Caco-2 (cell line): Measurements from ENCODE around the gene BCOR. TPM values are rescaled to one million over a fixed set of nuclear protein-coding genes. Genes with fewer than 3 reads are reported as not detected.

Experiments
- BruUV-seq: library from RNA; stranded (reverse); fragments of 400-500 nt; replicated peaks from 2 replicates; lab custom pipeline; 2021; lab: Mats Ljungman, UMichigan
- CTCF ChIA-PET: fragments of 300-600 bp; sonication (Branson Sonifier 250); formaldehyde crosslinking; loops from one replicate; lab custom pipeline; 2022; ENCODE audit warnings: antibody characterized with exemption; lab: Charles Lee
- POLR2A ChIA-PET: fragments of 300-600 bp; sonication (Branson Sonifier 250); formaldehyde crosslinking; loops from one replicate; lab custom pipeline; 2022; ENCODE audit warnings: antibody characterized with exemption; lab: Charles Lee
- DNase-seq, 2 experiments: peaks; one replicate each; pipeline versions ENCODE4 v3.0.0 to v3.0.0-alpha.2; 2020 to 2022
- H3K27me3 ChIP-seq: replicated peaks from 2 replicates; pipeline ENCODE4 v1.6.0; 2011; ENCODE audit warnings: low read length; ENCODE audit not compliant: control insufficient read depth, insufficient read depth
- H3K36me3 ChIP-seq: 2 replicates; pipeline ENCODE4 v1.5.1; 2011; ENCODE audit warnings: low read length; ENCODE audit not compliant: control insufficient read depth, insufficient read depth
- H3K4me1 ChIP-seq: fragments of 250-450 bp; sonication (Bioruptor Pico); 2 replicates; pipeline ENCODE4 v1.5.1; 2020; ENCODE audit warnings: mild to moderate bottlenecking
- H3K4me3 ChIP-seq: 2 replicates; pipeline ENCODE4 v1.5.1; 2011; ENCODE audit warnings: low read depth, mild to moderate bottlenecking, control low read depth, low read length
- H3K9me3 ChIP-seq: fragments of 250-450 bp; sonication (Bioruptor Pico); 2 replicates; pipeline ENCODE4 v1.5.1; 2020; ENCODE audit warnings: mild to moderate bottlenecking, moderate library complexity
- H3K27ac Mint-ChIP-seq: one replicate; pipeline ENCODE4 v1.8.0; 2022; ENCODE audit warnings: mixed read lengths; ENCODE audit not compliant: unreplicated experiment
- H3K27me3 Mint-ChIP-seq: one replicate; pipeline ENCODE4 v1.8.0; 2022; ENCODE audit warnings: mixed read lengths; ENCODE audit not compliant: insufficient read depth, unreplicated experiment
- H3K36me3 Mint-ChIP-seq: one replicate; pipeline ENCODE4 v1.8.0; 2022; ENCODE audit warnings: mild to moderate bottlenecking, mixed read lengths; ENCODE audit not compliant: insufficient read depth, unreplicated experiment
- H3K4me1 Mint-ChIP-seq: one replicate; pipeline ENCODE4 v1.8.0; 2022; ENCODE audit warnings: low read depth, mixed read lengths; ENCODE audit not compliant: unreplicated experiment
- H3K4me3 Mint-ChIP-seq: one replicate; pipeline ENCODE4 v1.8.0; 2022; ENCODE audit warnings: mild to moderate bottlenecking, moderate library complexity, mixed read lengths; ENCODE audit not compliant: unreplicated experiment
- H3K9me3 Mint-ChIP-seq: one replicate; pipeline ENCODE4 v1.8.0; 2022; ENCODE audit warnings: mixed read lengths; ENCODE audit not compliant: unreplicated experiment
- CTCF ChIP-seq, 2 experiments: fragments of 200-600 bp in 1 of 2; IDR thresholded peaks; 1 replicate in 1 of 2; 2 replicates in 1 of 2; pipeline versions ENCODE4 v1.5.1 to v1.8.0; 2011 to 2022; ENCODE audit warnings: antibody characterized with exemption in 1 of 2, control low read depth in 1 of 2, inconsistent platforms in 1 of 2, low read depth in 1 of 2, low read length in 1 of 2, mild to moderate bottlenecking in 1 of 2, moderate library complexity in 1 of 2; ENCODE audit not compliant: insufficient read depth in 1 of 2, severe bottlenecking in 1 of 2, unreplicated experiment in 1 of 2
- intact Hi-C: fragments of 100-400 bp; cut with micrococcal nuclease; formaldehyde crosslinking; loops from one replicate; pipeline ENCODE4 v1.10.0; 2022; ENCODE audit not compliant: unreplicated experiment
- total RNA-seq: library from RNA; stranded (reverse); gene quantifications from 2 replicates; pipeline ENCODE4 v1.2.3, GENCODE V29; 2022

BCOR gene
- total RNA-seq, 1 experiment from 2014 or later = 16.2 TPM

- H3K9me3 Mint-ChIP-seq = no peaks in the 10 kb centered on the region
- POLR2A ChIA-PET = no interaction called here
- H3K4me3 Mint-ChIP-seq = no peak overlapping the region
- no peaks in the 10 kb centered on the region for H3K36me3 ChIP-seq
- no peak overlapping the region for H3K4me3 ChIP-seq
- CTCF ChIA-PET = no interaction called here
- H3K9me3 ChIP-seq = no peaks in the 10 kb centered on the region
- no peaks in the 10 kb centered on the region for H3K4me1 Mint-ChIP-seq
- no peak for TF ChIP-seq CTCF (IDR thresholded peaks at IDR 0.05; ENCODE audit: insufficient read depth in 1 of 2, low read depth in 1 of 2, low read length in 1 of 2, severe bottlenecking in 1 of 2, unreplicated experiment in 1 of 2)
- H3K36me3 Mint-ChIP-seq = no peaks in the 10 kb centered on the region
- no peak overlapping the region for H3K27ac Mint-ChIP-seq
- no peaks in the 10 kb centered on the region for H3K27me3 Mint-ChIP-seq
- no peak for DNase-seq
- no peaks in the 10 kb centered on the region for H3K4me1 ChIP-seq
- intact Hi-C loops = no loop called here
- TSS peak; percentile 25 for BruUV-seq
- no peaks in the 10 kb centered on the region for H3K27me3 ChIP-seq
These were observed 46.8 kb upstream of the BCOR start for GRCh38 chrX:40144576-40144975.

DNA sequence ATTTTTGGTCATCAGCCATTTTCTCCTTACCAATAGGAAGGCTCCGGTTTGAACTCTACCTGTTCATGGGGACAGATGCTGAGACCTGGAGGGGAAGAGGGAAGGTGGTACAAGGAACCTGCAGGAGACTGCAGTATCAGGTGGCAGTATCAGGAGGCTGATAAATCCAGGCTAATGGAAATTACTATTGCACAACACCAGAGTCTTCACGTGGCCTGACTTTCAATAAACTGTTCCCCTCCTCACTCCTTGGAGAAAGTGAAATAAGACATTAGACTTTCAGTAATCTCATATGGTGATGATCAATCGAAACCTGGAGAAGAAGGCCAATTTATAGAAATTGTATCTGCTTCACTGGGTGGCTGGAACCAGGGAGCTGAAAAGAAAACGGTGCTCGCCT lies 46.2 kb upstream of the BCOR start:
- ChIA-PET POLR2A (no interaction called here), CTCF (no interaction called here)
- Histone ChIP-seq H3K36me3 (no peaks in the 10 kb centered on the region), H3K27me3 (no peaks in the 10 kb centered on the region), H3K4me3 (no peak overlapping the region), H3K9me3 (no peaks in the 10 kb centered on the region), H3K4me1 (no peaks in the 10 kb centered on the region)
- no peaks in the 10 kb centered on the region for H3K9me3 Mint-ChIP-seq
- H3K36me3 Mint-ChIP-seq = no peaks in the 10 kb centered on the region
- no peaks in the 10 kb centered on the region for H3K4me1 Mint-ChIP-seq
- BruUV-seq = no TSS peak
- H3K27me3 Mint-ChIP-seq = no peaks in the 10 kb centered on the region
- intact Hi-C loops = no loop called here
- no peak overlapping the region for H3K4me3 Mint-ChIP-seq
- DNase-seq = no peak
- H3K27ac Mint-ChIP-seq = no peak overlapping the region
- no peak for TF ChIP-seq CTCF (IDR thresholded peaks at IDR 0.05; ENCODE audit: insufficient read depth in 1 of 2, low read depth in 1 of 2, low read length in 1 of 2, severe bottlenecking in 1 of 2, unreplicated experiment in 1 of 2)

DNA sequence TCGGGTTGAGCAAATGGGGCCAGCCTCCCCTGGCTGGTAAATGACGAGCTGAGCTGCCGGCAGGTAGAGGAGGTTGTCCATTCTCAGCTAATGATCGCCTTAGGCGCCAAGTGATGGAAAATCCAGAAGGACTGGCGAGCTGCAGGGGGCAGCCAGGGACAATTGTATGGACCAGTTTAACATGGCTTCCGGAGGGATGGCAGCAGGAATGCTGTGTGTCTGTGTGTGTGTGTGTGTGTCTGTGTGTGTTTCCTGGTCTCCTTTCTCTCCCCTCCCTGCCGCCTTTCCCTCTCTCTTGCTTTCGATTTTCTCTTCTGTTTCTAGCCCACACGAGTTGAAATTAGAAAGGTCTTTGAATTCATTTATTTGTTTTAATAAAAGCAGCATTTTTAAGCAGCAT lies 45.2 kb upstream of the BCOR start:
- H3K36me3 Mint-ChIP-seq = no peaks in the 10 kb centered on the region
- Histone ChIP-seq H3K9me3 (no peaks in the 10 kb centered on the region), H3K36me3 (no peaks in the 10 kb centered on the region), H3K4me3 (no peak overlapping the region), H3K4me1 (no peaks in the 10 kb centered on the region), H3K27me3 (no peaks in the 10 kb centered on the region)
- no peaks in the 10 kb centered on the region for H3K9me3 Mint-ChIP-seq
- no peaks in the 10 kb centered on the region for H3K27me3 Mint-ChIP-seq
- DNase-seq = no peak
- H3K4me3 Mint-ChIP-seq = no peak overlapping the region
- intact Hi-C loops = no loop called here
- no peaks in the 10 kb centered on the region for H3K4me1 Mint-ChIP-seq
- POLR2A ChIA-PET = no interaction called here
- no peak overlapping the region for H3K27ac Mint-ChIP-seq
- no peak for TF ChIP-seq CTCF (IDR thresholded peaks at IDR 0.05; ENCODE audit: insufficient read depth in 1 of 2, low read depth in 1 of 2, low read length in 1 of 2, severe bottlenecking in 1 of 2, unreplicated experiment in 1 of 2)
- BruUV-seq = no TSS peak
- CTCF ChIA-PET = no interaction called here
